NCI-H748 (cell line): ENCODE data around the gene PRDX1.
"Not testable (repeated sequence)": the region's sequence is repeated elsewhere in the genome, so short reads cannot be mapped to it uniquely, and the experiment has no call there.

Source experiments
- DNase-seq: peaks from one replicate; lab custom pipeline; 2025; ENCODE audit not compliant: unreplicated experiment; lab: John Stamatoyannopoulos, UW

The PRDX1 gene

GRCh38 chr1:45507195-45507594 is 14.5 kb downstream of the PRDX1 start:
- no peak for DNase-seq

DNA sequence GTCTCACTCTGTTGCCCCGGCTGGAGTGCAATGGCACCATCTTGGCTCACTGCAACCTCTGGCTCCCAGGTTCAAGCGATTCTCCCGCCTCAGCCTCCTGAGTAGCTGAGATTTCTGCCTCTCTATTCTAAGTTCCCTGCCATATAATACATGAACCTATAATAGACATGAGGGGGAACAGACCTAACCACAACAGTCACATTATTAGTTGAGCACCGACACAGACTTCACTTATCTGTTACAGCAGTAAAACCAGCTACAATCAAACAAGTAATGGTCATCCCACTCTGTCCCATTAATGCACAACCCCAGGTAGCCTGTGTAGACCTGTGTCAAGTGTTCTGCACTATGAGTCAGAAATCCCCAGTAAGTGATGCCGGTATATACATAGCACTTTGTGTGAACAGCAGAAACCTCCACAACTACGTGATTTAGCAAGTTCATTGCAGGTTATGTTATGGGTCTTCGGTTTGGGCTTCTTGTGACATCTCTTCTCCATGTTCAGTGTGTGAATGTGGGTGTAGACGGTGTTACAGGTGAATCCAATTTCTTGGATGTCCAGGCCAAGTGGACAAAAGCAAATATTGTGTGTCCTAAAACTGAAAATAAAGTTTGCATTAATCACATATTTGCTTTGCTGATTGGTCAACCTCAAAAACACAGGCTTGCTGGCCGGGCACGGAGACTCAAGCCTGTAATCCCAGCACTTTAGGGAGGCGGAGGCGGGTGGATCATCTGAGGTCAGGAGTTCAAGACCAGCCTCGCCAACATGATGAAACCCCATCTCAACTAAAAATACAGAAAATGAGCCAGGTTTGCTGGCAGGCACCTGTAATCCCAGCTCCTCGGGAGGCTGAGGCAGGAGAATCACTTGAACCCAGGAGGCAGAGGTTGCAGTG is 18.0 kb downstream of the PRDX1 start:
- DNase-seq = no peak

GRCh38 chr1:45501505-45501859 is 20.2 kb downstream of the PRDX1 start:
- DNase-seq = no peak

GRCh38 chr1:45499415-45499769 is 22.3 kb downstream of the PRDX1 start:
- peak; percentile 38 for DNase-seq

- no peak for DNase-seq
These were observed 23.4 kb downstream of the PRDX1 start for GRCh38 chr1:45498279-45498678.

GRCh38 chr1:45493116-45493697 is 28.5 kb downstream of the PRDX1 start:
- DNase-seq = peak; percentile 70

DNA sequence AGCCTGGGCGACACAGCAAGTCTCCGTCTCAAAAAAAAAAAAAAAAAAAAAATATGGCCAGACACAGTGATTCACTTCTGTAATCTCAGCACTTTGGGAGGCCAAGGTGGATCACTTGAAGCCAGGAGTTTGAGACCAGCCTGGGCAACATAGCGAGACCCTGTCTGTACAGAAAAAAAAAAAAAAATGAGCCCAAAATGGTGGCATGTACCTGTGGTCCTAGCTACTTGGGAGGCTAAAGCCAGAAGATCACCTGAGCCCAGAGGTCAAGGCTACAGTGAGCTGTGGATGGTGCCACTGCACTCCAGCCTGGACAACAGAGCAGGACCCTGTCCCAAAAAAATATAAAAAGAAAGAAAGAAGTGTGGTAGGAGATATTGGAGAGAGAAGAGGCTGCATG is 29.0 kb downstream of the PRDX1 start:
- DNase-seq = no peak

GRCh38 chr1:45491487-45492260 is 30.0 kb downstream of the PRDX1 start:
- no peak for DNase-seq

GRCh38 chr1:45490626-45491486 is 30.8 kb downstream of the PRDX1 start, which contains the start of gene TESK2:
Gene TESK2 (minus strand): TSS chr1:45491163. CDS start chr1:45457785, 33,378 bp downstream.
- peak; percentile 100 for DNase-seq

- peak; percentile 53 for DNase-seq
These were observed 31.5 kb downstream of the PRDX1 start for GRCh38 chr1:45490121-45490625.

- not testable (repeated sequence) for DNase-seq
These were observed 32.3 kb downstream of the PRDX1 start for GRCh38 chr1:45489379-45489778.

DNA sequence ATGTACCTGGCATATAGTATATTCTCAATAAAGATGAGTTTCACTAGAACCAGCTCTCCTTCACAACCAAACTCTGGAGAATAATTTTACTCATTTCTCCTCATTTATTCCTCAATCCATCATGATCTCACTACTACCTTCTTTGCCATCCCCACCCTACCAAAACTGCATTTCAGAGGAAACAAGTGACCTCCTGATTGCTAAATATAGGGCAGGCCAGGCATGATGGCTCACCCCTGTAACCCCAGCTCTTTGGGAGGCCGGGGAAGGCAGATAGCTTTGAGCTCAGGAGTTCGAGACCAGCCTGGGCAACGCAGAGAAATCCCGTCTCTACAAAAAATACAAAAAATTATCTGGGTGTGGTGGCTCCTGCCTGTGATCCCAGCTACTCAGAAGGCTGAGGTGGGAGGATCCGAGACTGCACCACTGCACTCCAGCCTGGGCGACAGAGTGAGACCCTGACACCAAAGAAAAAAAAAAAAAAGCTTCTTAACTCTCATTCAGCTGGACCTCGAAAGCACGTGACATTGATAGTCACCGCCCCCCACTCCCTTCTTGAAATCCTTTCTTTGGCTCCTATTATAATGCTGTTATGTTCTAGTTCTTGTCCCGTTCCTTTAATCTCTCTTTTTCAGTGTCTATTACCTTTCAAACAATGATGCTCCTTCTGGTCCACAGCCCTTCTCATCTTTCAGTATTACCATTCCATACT is 32.9 kb downstream of the PRDX1 start:
- no peak for DNase-seq

DNA sequence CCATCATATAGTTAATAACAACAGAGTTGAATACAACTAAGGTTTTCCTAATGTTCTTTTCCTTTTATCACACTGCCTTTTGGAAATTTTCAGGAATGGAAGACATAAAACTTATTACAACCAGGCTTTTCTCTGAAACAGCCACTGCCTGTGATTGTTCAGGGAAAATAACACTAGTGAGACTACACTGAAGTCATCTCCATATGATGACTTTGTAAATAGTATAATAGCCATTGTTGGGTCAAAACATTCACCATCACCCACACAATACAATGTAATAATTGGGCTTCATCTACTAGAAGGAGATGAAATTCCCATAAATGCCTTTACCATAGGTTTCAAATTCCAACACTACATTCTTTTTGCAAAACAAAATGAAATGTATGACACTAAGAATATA is 35.7 kb downstream of the PRDX1 start:
- DNase-seq = no peak

DNA sequence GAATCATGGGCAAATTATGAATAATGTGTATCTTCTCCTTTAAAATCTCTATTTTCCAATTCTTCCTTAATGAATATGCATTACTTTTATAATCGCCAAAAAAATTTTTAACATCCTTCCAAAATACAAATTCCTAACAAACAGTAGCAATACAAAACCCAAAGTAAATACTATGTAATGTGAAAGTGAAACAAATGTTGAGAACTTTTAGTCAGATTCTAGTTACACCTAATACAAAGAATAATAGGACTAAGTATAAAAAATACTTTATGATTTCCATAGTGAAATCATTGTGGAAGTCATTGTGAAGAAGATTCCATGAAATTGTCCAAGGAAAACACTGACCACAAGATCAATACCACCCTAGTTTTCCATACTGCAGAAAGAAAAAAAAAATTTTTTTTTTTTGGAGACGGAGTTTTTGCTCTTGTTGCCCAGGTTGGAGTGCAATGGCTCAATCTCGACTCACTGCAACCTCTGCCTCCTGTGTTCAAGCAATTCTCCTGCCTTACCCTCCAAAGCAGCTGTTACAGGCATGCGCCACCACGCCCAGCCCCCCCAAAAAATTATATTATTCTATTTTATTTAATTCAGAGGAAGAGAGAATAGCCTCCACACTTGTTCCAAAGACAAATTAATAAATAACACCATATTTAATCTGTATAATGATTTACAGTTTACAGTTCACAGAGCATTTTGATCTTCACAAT is 42.5 kb downstream of the PRDX1 start:
- no peak for DNase-seq

DNA sequence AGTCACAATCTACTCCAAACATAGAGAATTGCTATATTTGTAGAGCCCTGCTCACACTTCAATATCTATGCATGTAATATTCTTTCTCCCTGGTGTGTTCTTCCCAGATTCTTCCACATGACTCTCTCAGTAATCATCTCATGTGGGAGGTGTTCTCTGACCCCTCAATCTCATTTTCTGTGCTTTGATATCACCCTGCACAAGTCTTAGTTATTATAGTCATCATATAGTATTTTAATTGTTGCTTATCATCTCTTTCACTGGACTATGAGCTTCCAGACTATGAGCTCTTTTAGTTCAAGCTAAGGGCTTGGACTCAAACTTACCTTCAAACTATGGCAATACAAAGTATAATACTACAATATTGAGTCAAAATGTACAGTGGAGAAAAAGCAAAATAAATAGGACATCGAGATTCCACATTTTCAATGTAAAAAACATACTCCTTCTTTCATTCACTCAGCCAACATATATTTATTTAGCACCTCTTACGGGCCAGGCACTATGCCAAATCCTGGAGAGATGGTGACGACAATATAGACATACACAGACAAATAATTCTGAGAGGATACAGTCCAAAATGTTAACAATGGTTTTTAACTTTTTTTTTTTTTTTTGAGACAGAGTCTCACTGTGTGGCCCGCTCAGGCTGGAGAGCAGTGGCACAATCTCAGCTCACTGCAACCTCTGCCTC is 43.4 kb downstream of the PRDX1 start:
- DNase-seq = peak; percentile 18

GRCh38 chr1:45477646-45478045 is 44.0 kb downstream of the PRDX1 start:
- peak; percentile 45 for DNase-seq

GRCh38 chr1:45474194-45474593 is 47.5 kb downstream of the PRDX1 start:
- not testable (repeated sequence) for DNase-seq

DNA sequence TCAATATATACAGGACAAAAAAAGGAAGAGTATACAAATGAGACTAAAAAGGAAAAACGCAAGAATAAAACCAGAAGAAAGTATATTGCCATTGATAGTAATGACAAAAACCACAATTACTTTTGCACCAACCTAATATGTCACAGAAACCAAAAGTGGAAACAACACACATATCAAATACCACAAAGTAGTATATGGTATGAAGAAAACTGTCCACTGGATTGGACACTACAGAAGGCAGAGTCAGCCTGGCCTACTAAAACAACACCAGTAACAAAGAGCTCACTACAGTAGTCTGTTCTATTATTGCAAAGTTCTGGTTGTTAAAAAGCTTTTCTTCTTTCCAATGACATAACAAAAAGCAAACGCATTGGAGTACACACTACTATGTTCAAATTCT is 48.4 kb downstream of the PRDX1 start:
- DNase-seq = no peak

- no peak for DNase-seq
These were observed 51.3 kb downstream of the PRDX1 start for GRCh38 chr1:45470306-45470798.
